Prostate gland (tissue), 2 donors: ENCODE data around the gene CES1. TPM values are rescaled to one million over a fixed set of nuclear protein-coding genes. Genes with fewer than 3 reads are reported as not detected.
"Not testable (repeated sequence)": the region's sequence is repeated elsewhere in the genome, so short reads cannot be mapped to it uniquely, and the experiment has no call there.

Experiments
- DNase-seq: peaks from one replicate; pipeline ENCODE4 v3.0.0-alpha.2; 2019; ENCODE audit warnings: low spot score
- H3K27ac ChIP-seq, 2 donors: fragments of 200-600 bp; sonication (generic); 2 replicates each; pipeline ENCODE4 v1.5.1; 2017 to 2019
- H3K27me3 ChIP-seq: fragments of 200-600 bp; sonication (generic); replicated peaks from 2 replicates; pipeline ENCODE4 v1.5.1; 2019; ENCODE audit not compliant: insufficient read depth
- H3K36me3 ChIP-seq, 2 donors: fragments of 200-600 bp; sonication (generic); 1 replicate in 1 of 2; 2 replicates in 1 of 2; pipeline versions ENCODE4 v1.5.1 to v1.8.1; 2017 to 2019
- H3K4me1 ChIP-seq: fragments of 200-600 bp; sonication (generic); replicated peaks from 2 replicates; pipeline ENCODE4 v1.5.1; 2019
- H3K4me3 ChIP-seq, 2 donors: fragments of 200-600 bp; sonication (generic); 2 replicates each; pipeline ENCODE4 v1.5.1; 2017 to 2019
- H3K9me3 ChIP-seq: fragments of 200-600 bp; sonication (generic); 2 replicates; pipeline ENCODE4 v1.5.1; 2017
- POLR2A ChIP-seq: fragments of 450-650 bp; IDR thresholded peaks from one replicate; pipeline ENCODE4 v1.6.1; 2016; ENCODE audit warnings: antibody characterized with exemption, mild to moderate bottlenecking
- POLR2AphosphoS5 ChIP-seq: sonication (generic); formaldehyde crosslinking; IDR thresholded peaks from one replicate; pipeline ENCODE4 v1.6.1; 2017; ENCODE audit warnings: antibody characterized with exemption
- WGBS: methylation state at CpG from one replicate; pipeline ENCODE4 v1.1.5; 2018; 5-methylcytosine and 5-hydroxymethylcytosine counted together
- intact Hi-C: fragments of 100-400 bp; cut with DNase I; formaldehyde crosslinking; loops from one replicate; pipeline ENCODE4 v1.14.2; 2022
- total RNA-seq, 2 donors: library from RNA; depleted of rRNA; stranded (reverse); fragments of >200 nt; gene quantifications; one replicate each; pipeline ENCODE4 v1.1.0, GENCODE V29; 2016
- TF ChIP-seq, protein P1 (sequence below), 4 experiments: fragments of 200-600 bp in 2 of 4; fragments of 450-650 bp in 2 of 4; sonication (generic) in 2 of 4; IDR thresholded peaks; 1 replicate in 3 of 4; 2 replicates in 1 of 4; pipeline ENCODE4 v1.5.1; 2016 to 2019; ENCODE audit warnings: antibody characterized with exemption in 4 of 4, mild to moderate bottlenecking in 2 of 4, moderate library complexity in 2 of 4

Gene CES1
- total RNA-seq, 2 donors from 2014 or later = 16.0 to 18.7 TPM

DNA sequence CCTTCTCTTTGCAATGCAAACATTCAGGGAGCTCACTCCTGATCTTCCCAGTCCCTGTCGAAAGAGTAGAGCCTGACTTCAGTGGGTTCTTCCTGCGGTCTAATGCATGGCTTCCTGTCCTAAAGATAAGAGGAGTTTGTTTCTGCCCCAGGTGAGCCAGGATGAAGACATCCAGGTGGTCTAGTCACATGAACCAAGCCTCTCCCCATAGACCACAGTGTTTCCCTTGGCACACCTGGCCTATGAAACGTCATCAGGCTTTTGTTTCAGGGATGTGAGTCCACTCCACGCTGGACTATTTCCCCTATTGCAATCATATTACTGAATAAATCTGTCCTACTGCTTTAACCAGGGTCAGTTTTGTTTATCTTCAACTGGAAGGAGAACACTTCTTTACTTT is 21.1 kb downstream of the CES1 start:
- H3K4me3 ChIP-seq = no peak overlapping the region
- no peak for TF ChIP-seq POLR2AphosphoS5
- TF ChIP-seq POLR2A = no peak
- TF ChIP-seq, protein P1, sequence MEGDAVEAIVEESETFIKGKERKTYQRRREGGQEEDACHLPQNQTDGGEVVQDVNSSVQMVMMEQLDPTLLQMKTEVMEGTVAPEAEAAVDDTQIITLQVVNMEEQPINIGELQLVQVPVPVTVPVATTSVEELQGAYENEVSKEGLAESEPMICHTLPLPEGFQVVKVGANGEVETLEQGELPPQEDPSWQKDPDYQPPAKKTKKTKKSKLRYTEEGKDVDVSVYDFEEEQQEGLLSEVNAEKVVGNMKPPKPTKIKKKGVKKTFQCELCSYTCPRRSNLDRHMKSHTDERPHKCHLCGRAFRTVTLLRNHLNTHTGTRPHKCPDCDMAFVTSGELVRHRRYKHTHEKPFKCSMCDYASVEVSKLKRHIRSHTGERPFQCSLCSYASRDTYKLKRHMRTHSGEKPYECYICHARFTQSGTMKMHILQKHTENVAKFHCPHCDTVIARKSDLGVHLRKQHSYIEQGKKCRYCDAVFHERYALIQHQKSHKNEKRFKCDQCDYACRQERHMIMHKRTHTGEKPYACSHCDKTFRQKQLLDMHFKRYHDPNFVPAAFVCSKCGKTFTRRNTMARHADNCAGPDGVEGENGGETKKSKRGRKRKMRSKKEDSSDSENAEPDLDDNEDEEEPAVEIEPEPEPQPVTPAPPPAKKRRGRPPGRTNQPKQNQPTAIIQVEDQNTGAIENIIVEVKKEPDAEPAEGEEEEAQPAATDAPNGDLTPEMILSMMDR (IDR thresholded peaks at IDR 0.05) = no peak
- intact Hi-C loops = no loop called here
- no peaks in the 10 kb centered on the region for H3K4me1 ChIP-seq
- DNase-seq = no peak
- 56% methylated on average over 4 of the region's 4 CpGs for WGBS
- no peaks in the 10 kb centered on the region for H3K9me3 ChIP-seq
- no peak overlapping the region for H3K27ac ChIP-seq
- H3K27me3 ChIP-seq = no peaks in the 10 kb centered on the region
- no peaks in the 10 kb centered on the region for H3K36me3 ChIP-seq

DNA sequence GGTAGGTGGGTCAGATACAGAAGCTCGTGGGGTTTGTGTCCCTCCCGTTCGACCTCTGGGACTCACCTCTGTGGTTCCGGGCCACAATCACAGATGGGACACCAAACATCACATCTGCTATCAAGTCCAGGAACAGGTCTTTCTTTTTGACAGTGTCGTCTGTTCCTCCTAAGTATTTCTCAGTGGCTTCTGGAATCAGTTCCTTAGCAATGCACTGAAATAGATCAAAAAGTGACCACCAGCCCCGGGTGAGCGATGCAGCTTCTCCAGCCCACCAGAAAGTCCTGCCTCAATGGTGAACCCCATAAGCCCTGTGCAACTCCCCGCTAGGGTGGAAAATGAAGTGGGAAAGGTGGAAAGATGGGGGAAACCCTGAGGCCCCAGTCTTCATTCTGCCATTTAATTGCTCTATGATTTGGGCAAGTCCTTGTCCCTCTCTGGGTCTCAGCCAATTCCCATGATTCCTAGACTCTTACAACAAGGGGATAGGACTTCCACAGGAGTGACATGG is 22.4 kb downstream of the CES1 start:
- intact Hi-C loops = no loop called here
- no peak overlapping the region for H3K27ac ChIP-seq
- H3K4me3 ChIP-seq = no peak overlapping the region
- DNase-seq = no peak
- 78% methylated on average over 8 of the region's 8 CpGs for WGBS
- no peaks in the 10 kb centered on the region for H3K27me3 ChIP-seq
- H3K4me1 ChIP-seq = no peaks in the 10 kb centered on the region
- H3K36me3 ChIP-seq = no peaks in the 10 kb centered on the region
- TF ChIP-seq, protein P1 (IDR thresholded peaks at IDR 0.05) = no peak
- no peak for TF ChIP-seq POLR2A
- TF ChIP-seq POLR2AphosphoS5 = no peak
- no peaks in the 10 kb centered on the region for H3K9me3 ChIP-seq

DNA sequence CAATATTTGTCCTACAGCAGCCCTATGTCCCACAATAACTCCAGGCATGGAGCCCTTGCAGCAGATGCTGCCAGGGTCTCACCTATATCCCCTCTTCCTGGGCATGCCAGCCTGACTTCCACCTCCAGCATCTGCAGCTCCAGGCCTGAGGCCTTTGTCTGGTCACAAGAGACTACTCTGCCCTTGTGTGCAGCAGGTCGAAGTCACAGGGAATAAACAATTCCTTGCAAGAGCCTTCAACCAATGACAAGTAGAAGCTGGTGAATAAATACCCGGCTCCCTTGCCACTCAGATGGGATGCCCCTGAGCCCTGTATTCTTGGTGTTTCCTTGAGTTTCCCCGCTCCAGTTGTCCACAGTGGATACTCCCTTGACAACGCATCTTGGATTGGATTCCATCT is 23.0 kb downstream of the CES1 start:
- no peaks in the 10 kb centered on the region for H3K36me3 ChIP-seq
- no peaks in the 10 kb centered on the region for H3K4me1 ChIP-seq
- WGBS = 93% methylated on average over 4 of the region's 4 CpGs
- intact Hi-C loops = no loop called here
- no peak overlapping the region for H3K27ac ChIP-seq
- H3K27me3 ChIP-seq = no peaks in the 10 kb centered on the region
- TF ChIP-seq POLR2A (no peak), POLR2AphosphoS5 (no peak)
- TF ChIP-seq, protein P1 (IDR thresholded peaks at IDR 0.05) = no peak
- no peak for DNase-seq
- H3K9me3 ChIP-seq = no peaks in the 10 kb centered on the region
- H3K4me3 ChIP-seq = no peak overlapping the region

DNA sequence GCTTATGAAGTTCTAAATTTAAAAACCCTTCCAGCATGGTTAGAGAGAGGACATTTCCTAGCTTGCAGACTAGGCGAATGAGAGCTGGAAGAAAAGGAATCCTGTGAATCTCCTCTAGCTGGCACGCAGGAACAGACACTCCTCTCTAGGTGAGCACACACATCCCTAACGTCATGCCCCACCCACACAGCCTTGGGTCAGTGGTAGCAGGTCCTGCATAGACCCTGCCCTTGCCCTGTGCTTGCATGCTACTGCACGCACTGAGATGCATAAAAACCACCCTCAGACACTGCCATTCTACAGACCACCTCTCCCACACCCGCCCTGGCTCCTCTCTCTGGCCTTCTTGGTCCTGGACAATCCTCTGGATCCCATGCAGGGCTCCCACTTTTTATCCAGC is 23.5 kb downstream of the CES1 start:
- H3K9me3 ChIP-seq = no peaks in the 10 kb centered on the region
- 79% methylated on average over 5 of the region's 5 CpGs for WGBS
- TF ChIP-seq POLR2AphosphoS5 (no peak), POLR2A (no peak)
- TF ChIP-seq, protein P1 (IDR thresholded peaks at IDR 0.05) = no peak
- no peak overlapping the region for H3K27ac ChIP-seq
- H3K27me3 ChIP-seq = no peaks in the 10 kb centered on the region
- H3K4me3 ChIP-seq = no peak overlapping the region
- intact Hi-C loops = no loop called here
- DNase-seq = no peak
- H3K36me3 ChIP-seq = no peaks in the 10 kb centered on the region
- H3K4me1 ChIP-seq = no peaks in the 10 kb centered on the region

DNA sequence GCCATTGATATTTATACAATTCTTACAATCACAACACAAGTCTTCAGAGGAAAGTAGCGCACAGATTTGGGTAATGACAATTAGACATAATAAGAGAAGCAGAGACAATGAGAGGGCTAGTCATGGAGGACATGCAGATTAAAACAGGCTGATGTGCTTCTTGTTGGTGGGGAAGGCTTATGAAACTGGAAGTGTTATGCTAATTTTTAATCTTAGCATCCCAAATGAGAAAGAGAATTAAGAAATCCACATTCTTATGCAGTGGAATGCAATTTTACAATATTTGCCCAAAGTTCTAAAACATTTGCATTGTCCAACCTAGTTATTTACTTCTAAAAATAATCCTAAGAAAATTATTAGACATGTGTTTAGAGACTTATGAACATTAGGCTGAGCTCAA is 24.6 kb downstream of the CES1 start:
- DNase-seq, H3K9me3 ChIP-seq, H3K4me1 ChIP-seq, intact Hi-C loops, H3K27me3 ChIP-seq, H3K27ac ChIP-seq, H3K4me3 ChIP-seq, H3K36me3 ChIP-seq: not testable (repeated sequence)
- WGBS = 85% methylated on average over 1 of the region's 1 CpG

DNA sequence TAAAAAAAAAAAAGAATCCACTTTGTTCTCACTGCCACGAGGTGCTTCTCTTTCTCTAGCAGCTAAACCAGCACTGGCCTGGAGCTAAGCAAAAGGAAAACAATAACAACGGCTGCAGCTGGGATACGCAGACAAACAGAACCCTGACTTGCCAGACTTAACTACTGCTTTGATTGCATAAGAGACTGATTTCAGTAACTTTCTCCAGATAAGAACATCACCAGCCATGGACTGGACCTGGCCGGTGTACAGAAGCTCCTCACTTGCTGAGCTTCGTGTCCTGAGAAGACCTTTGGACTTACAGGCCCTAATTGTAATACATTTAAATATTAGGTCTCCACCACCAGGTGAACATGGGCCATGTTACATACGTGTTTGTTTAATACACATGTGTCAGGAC is 27.8 kb downstream of the CES1 start:
- DNase-seq, H3K4me1 ChIP-seq, H3K9me3 ChIP-seq, H3K27ac ChIP-seq, intact Hi-C loops, H3K4me3 ChIP-seq, H3K36me3 ChIP-seq, H3K27me3 ChIP-seq: not testable (repeated sequence)
- no CpG with 5 or more reads among the region's 6 CpGs for WGBS

DNA sequence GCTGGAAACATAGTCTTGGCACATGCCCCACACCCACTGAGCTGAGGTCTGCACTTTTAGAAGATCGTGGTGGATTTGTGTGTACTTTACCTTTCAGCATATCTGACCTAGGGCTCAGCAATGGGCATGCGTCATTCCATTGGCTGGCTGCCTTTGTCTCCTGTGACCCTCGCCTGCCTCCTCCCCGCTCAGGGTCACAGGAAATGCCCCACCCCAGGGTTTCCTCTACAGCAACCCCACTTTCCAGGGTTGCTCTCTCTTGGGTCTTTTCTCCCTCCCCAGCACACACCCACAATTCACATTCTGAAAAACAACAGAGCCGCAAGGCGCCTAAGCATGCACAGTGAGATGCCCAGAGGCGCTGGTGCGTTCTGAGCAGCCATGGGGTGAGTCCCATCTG is 29.2 kb downstream of the CES1 start:
- H3K36me3 ChIP-seq, DNase-seq, H3K27ac ChIP-seq, H3K9me3 ChIP-seq, intact Hi-C loops, H3K4me1 ChIP-seq, H3K4me3 ChIP-seq, H3K27me3 ChIP-seq: not testable (repeated sequence)
- no CpG with 5 or more reads among the region's 8 CpGs for WGBS

DNA sequence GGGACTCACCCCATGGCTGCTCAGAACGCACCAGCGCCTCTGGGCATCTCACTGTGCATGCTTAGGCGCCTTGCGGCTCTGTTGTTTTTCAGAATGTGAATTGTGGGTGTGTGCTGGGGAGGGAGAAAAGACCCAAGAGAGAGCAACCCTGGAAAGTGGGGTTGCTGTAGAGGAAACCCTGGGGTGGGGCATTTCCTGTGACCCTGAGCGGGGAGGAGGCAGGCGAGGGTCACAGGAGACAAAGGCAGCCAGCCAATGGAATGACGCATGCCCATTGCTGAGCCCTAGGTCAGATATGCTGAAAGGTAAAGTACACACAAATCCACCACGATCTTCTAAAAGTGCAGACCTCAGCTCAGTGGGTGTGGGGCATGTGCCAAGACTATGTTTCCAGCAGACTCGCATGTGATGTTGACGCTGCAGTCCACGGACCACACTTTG is 39.9 kb downstream of the CES1 start:
- WGBS = no CpG with 5 or more reads among the region's 11 CpGs
- intact Hi-C loops, DNase-seq: not testable (repeated sequence)

DNA sequence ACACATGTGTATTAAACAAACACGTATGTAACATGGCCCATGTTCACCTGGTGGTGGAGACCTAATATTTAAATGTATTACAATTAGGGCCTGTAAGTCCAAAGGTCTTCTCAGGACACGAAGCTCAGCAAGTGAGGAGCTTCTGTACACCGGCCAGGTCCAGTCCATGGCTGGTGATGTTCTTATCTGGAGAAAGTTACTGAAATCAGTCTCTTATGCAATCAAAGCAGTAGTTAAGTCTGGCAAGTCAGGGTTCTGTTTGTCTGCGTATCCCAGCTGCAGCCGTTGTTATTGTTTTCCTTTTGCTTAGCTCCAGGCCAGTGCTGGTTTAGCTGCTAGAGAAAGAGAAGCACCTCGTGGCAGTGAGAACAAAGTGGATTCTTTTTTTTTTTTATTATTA is 41.4 kb downstream of the CES1 start:
- DNase-seq, H3K36me3 ChIP-seq: not testable (repeated sequence)
- WGBS = no CpG with 5 or more reads among the region's 6 CpGs

More for the DNA sequence above, 39.9 kb downstream of the CES1 start:
- H3K9me3 ChIP-seq, H3K36me3 ChIP-seq, H3K4me3 ChIP-seq, H3K27ac ChIP-seq, H3K4me1 ChIP-seq, H3K27me3 ChIP-seq: not testable (repeated sequence)

More for the DNA sequence above, 41.4 kb downstream of the CES1 start:
- H3K4me3 ChIP-seq, H3K27ac ChIP-seq, intact Hi-C loops, H3K4me1 ChIP-seq, H3K27me3 ChIP-seq, H3K9me3 ChIP-seq: not testable (repeated sequence)
